Hematopoietic multipotent progenitor cell treated with erythropoietin and hydrocortisone succinate and interleukin-3 and kit ligand, for 6 days (in vitro differentiated cells): Measurements from ENCODE around the gene GLIS1.

Experiments
- DNase-seq: peaks from one replicate; pipeline ENCODE4 v3.0.0-alpha.2; 2015

GLIS1 gene

DNA sequence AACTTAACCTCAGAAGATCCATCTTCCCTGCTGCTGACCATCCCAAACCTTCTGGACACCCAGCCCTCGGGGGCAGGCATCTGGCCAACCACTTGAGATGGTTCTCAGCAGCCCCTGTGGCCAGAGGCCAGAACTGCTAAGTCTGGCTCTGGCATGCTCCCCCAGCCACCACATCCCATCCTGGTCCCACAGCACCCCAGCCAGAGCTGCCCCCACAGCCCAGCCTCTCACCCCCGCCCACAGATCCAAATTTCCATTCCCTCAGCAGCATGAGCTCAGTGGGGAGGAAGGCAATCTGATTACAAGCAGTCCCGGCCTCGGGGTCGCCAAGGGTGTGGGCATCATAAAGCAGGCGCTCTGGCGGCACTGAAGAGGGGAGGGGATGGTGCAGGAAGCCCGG lies 45.6 kb downstream of the GLIS1 start:
- no peak for DNase-seq

- DNase-seq, result no peak
Measured at GRCh38 chr1:53691326-53691725, 47.6 kb downstream of the GLIS1 start.

DNA sequence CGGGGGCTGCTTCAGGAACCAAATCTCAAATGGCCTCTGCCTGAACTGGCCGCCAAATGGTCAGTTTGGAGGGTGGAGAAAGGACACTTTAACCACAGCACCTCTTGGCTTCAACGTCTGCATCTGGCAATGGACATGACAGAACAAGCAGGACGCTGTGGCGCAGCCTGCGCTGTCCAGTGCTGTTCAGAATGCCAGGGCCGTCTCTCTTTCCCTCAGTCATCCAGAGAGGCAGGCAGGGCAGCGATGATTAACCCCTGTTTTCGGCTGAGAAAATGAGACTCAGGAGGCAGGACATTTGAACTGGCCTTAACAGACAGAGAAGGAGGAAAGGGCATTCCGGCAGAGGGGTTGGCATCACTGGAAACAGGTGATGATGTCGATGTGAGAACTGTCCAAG lies 48.6 kb downstream of the GLIS1 start:
- DNase-seq, result no peak

DNA sequence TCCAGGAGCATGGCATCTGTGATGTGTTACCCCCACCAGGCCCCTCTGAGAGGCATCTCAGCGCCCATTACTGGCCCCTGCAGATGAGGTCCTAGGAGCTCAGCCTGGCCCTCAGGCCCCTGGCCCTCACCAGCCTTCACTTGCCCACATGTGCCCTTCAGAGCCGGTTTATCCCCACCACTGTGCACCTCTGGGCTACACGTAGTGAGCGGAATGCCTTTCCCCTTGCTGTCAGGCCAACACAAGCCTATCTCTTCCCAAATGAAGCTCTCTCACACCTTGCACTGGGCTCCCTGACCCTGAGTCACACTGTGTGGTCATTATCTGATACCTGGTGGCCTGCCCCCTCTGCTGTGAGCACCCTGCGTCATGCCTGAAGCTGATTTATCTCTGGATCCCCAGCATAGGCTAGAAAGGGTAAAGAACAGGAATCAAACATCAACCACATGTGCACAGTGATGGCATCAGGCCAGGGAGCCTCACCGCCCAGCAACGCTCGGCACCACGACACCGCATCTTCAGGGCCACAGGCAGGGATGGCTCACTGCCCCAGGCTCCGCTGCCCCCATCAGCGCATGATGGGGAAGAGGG lies 49.1 kb downstream of the GLIS1 start:
- DNase-seq, result peak; percentile 71

GRCh38 chr1:53689223-53689622 lies 49.7 kb downstream of the GLIS1 start:
- no peak for DNase-seq

- DNase-seq, result peak; percentile 45
Measured at GRCh38 chr1:53688381-53689102, 50.4 kb downstream of the GLIS1 start.

DNA sequence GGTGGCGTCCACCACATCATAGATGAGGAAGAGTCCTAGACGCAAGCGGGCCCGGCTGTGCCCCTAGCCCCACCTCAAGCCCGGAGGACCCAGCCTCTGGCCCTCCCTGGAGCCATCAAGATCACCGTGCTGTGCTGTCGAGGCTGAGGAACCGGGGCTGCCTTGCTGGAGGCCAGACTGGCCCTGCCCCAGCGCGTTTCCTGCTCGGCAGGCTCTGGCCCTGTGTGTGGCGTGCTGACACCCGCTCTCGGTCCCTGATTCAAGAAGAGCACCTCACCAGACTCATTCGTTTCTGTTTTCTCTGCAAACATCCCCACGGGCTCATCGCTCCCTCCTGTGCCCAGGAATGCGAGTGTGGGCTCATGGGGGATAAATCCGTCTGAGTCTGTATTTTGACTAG lies 51.1 kb downstream of the GLIS1 start:
- no peak for DNase-seq

DNA sequence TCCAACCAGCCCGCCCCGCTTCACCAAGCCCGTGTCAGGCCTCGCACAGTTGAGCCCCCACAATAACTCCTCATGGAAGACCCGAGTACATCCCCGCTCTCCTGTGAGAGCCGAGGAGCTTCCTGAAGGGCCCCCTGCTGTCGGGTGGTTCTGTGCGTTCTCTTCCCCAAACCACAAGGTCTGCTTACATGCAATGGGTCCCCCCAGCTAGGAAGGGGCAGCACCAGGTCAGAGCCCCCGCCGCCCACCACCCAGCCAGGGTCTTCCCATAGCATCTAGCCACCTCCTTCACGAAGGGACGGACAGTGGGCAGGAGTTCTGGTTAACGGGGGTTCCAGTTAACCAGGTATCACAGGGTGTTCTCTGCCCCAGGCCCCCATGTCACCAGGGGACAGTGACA lies 51.5 kb downstream of the GLIS1 start:
- DNase-seq, result no peak

DNA sequence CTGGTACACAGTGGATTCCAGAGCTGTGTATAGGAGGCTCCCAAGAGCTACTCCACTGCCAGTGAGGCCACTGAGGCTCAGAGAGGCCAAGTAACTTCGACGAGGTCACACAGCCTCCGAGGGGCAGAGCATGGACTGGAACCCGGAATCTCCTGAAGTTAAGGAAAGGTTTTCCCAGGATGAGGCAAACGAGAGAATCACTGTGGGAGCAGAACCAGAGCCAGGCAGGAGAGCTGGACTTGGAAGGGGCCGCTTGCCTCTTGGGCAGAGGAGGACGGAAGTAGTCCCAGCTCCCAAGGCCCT lies 52.0 kb downstream of the GLIS1 start:
- no peak for DNase-seq

DNA sequence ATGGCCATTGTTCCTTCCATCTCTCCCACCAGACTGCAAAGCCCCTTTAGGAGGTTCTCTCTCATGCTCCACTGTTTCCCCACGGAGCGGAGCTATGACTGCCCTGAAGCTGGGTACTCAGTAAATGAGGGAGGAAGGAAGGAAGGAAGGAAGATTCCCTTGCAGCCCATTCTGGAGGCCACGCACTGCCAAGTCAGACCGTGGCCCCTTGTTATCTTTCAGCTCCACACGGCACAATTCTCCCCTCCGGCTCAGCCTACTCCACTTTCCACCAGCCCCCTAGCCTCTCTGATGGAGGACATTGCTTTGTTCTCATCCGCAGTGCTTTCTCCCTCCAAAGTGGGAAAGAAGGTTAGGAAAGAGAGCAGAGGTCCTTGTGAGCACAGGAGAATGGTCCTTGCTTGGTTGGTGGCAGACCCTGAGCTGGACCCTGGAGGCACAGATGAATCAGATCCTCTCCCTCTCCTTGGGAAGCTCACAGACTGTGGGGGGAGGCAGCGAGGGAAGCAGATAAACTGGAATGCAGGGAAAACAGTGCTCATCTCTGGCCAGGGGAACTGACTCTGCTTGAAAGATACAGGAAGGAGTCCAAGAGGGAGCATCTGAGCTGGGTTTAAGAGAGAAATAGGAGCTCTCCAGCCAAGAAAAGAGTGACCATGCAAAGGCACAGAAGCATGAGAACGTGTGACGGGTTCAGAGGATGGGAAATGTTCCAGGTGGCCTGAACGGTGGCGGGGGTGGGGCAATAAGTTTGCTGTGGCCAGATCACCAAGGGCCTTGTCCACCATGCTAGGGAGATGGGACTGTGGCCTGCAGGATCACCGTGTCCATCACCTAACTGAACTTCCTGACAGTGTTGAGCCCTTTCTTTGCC lies 52.6 kb downstream of the GLIS1 start:
- peak; percentile 29 for DNase-seq

DNA sequence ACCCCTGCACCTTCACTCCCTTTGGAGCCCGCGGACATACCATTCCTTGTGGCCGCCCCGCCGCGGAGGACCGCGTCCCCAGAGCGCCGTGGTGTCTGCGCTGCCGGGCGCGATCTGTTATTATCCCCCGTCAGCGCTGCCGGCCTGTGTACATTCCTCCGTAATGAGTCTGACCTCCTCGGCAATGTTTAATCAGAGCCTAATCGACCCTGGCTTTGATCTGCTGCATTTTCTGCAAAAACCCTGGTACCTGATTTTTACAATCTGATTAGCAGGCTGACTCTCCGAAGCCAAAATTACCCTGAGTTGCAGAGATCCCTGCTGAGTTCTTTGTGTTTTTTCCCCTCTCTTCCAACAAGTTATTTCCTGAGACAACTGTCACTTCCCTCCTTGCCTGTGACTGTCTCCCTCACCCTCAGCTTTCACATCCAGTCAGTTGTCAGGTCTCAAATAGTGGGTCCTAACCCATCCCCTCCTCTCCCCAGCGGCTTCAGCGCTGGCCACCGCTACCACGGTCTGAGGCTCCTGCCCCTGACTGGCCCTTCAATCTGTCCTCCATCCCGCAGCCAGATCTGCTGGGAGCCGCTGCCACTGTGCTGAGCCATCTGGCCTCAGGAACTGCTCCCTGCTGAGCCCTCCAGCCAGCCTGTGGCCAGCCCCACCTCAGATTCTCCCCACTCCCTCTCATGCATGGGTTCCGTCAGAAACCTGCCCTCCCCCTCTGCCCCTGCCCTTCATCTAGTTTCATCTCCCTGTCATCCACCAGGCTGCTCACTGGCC lies 53.5 kb downstream of the GLIS1 start:
- DNase-seq, result no peak

- no peak for DNase-seq
Measured at GRCh38 chr1:53684741-53685140, 54.2 kb downstream of the GLIS1 start.

- no peak for DNase-seq
Measured at GRCh38 chr1:53683986-53684740, 54.8 kb downstream of the GLIS1 start.

- DNase-seq, result no peak
Measured at GRCh38 chr1:53682881-53683280, 56.1 kb downstream of the GLIS1 start.

GRCh38 chr1:53681977-53682685 lies 56.8 kb downstream of the GLIS1 start:
- DNase-seq, result peak; percentile 63

DNA sequence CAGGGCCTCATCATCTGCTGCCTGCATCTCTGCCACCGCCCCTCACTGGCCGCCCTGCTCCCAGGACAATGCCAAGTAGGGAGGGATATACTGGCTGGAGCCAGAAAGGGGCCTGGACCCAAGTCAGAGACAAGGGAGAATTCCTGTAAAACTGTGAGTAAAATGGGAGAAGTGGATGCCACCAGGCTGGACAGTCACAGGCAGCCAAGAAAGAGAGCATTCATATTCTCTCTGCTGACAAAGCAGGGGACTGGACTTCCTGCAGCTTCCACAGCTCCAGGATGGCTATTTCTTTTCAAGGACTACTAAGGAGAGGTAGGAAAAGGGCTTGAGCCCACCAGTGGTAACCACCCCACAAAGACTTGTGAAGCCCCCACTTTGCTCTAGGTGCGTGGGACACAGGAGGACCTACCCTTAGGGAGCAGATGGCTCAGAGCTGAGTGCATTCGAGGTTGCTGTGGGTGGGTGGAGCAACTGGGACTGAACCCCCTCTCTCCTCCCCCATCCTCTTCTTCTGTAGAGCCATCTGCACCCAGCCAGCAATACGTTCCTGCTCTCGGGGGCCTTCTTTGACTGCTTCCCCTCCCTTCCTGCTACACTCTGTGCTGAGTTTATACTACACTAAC lies 57.5 kb downstream of the GLIS1 start:
- DNase-seq, result no peak

DNA sequence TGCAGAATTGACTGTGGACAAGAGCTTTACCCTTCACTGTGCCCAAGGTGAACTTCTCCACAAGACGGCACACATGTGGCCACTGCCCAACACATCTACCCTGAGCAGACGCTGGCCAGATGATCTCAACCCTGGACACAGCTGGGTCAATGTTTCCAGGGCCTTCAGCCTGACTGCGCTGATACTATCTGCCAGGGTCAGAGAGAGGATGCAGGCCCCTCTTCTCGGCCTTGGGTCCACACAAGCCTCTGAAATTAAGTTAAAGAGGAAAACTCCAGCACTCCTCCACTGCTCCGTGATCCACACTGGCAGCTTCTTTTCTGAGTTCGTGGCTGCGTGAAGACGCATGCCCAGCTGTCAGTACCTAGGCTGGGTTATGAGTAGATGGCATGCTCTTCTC lies 58.1 kb downstream of the GLIS1 start:
- no peak for DNase-seq

DNA sequence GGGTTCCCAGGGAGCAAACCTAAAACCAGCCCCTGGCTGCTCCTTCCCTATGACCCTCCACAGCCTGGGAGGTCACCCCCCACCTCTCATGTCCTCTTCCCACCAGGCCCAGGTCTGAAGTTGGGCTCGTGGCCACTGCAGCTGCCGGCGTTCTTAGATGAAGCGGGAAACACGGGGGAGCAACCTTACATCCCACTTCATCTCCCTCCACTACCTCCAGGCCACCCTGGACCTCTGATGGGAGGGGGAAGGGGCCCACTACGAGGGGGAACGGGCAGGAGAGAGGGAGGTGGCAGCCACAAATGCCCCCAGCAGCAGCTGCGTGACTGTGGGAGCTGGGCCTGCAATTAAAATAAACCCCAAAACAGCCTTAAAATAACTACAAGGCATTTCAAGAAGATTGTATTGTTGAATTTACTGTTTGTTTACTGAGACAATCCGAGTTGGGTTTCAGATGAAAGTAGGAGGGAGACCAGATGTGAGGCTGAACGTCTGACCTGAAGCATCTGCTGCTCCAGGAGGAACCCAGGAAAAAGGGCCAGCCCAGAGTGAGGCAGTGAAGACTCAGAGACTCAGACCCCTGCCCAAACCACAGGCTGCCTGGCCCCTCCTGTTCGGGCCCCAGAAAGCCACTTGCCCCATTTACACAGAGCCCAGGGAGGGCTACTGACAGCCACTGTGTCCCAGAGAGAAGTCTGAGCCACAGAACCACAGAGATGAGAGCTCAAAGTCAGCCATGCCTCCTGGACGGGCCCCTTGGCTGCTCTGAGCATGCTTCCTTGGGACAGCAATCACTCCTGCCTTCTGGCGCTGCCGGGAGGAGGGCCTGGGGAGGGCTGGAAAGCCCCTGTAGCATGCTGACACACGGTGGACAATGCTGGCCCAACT lies 59.8 kb downstream of the GLIS1 start:
- no peak for DNase-seq

DNA sequence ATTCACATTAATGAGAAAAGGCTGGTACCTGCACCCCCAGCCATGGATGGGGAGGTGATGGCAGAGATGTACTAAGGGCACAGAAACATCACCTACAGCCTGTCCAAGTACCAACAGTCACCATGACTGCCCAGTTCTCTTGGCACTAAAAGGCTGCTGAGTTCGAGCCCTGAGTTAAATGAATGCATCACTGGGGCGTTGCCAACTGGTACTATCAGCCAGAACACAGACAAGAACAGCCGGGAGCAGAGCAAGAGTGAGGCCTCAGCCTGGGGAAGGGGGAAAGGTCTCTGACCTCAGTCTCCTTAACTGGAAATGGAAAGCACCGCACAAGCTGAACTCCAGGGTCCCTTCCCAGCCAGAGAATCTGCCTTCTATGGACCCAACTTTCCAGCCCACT lies 60.5 kb downstream of the GLIS1 start:
- DNase-seq, result peak; percentile 37

- no peak for DNase-seq
Measured at GRCh38 chr1:53678046-53678445, 60.9 kb downstream of the GLIS1 start.
